Ovary (tissue), 9 donors: ENCODE measurements around the gene SLC4A3. TPM values are rescaled to one million over a fixed set of nuclear protein-coding genes. Genes with fewer than 3 reads are reported as not detected.

Experiments used
- DNase-seq, 5 donors: peaks; one replicate each; pipeline ENCODE4 v3.0.0-alpha.2; 2019 to 2020
- H3K27ac ChIP-seq, 2 donors: fragments of 200-600 bp; one replicate each; pipeline versions ENCODE4 v1.5.1 to v1.8.0; 2019 to 2022
- H3K27me3 ChIP-seq: fragments of 200-600 bp; one replicate; pipeline ENCODE4 v1.8.0; 2022
- H3K36me3 ChIP-seq: fragments of 200-600 bp; sonication (generic); one replicate; pipeline ENCODE4 v1.5.1; 2019
- H3K4me1 ChIP-seq: one replicate; pipeline ENCODE4 v1.8.1; 2013; ENCODE audit warnings: mild to moderate bottlenecking, moderate library complexity; ENCODE audit not compliant: insufficient read depth
- H3K4me3 ChIP-seq: fragments of 200-600 bp; sonication (generic); one replicate; pipeline ENCODE4 v1.5.1; 2017
- H3K9me3 ChIP-seq, 2 donors: fragments of 200-600 bp in 1 of 2; sonication (generic) in 1 of 2; one replicate each; pipeline versions ENCODE4 v1.5.1 to v1.8.1; 2013 to 2019; ENCODE audit warnings: mild to moderate bottlenecking in 1 of 2, moderate library complexity in 1 of 2
- CTCF ChIP-seq, 3 donors: fragments of 450-650 bp in 2 of 3; fragments of 200-600 bp in 1 of 3; IDR thresholded peaks; one replicate each; pipeline versions ENCODE4 v1.5.1 to v1.8.0; 2016 to 2022; ENCODE audit warnings: antibody characterized with exemption in 3 of 3, mild to moderate bottlenecking in 1 of 3
- EP300 ChIP-seq: sonication (generic); formaldehyde crosslinking; IDR thresholded peaks from one replicate; pipeline ENCODE4 v1.6.1; 2017; ENCODE audit warnings: antibody characterized with exemption
- POLR2A ChIP-seq: fragments of 450-650 bp; IDR thresholded peaks from one replicate; pipeline ENCODE4 v1.6.1; 2017; ENCODE audit warnings: antibody characterized with exemption, mild to moderate bottlenecking, moderate library complexity
- WGBS, 3 donors: extraction: QIAGEN DNeasy Blood & Tissue Kit in 1 of 3; methylation state at CpG; one replicate each; pipeline versions ENCODE4 v1.1.5 to v1.1.7; 2013 to 2017; 5-methylcytosine and 5-hydroxymethylcytosine counted together
- intact Hi-C, 4 donors: fragments of 100-400 bp; cut with DNase I; formaldehyde crosslinking; loops; one replicate each; pipeline versions ENCODE4 v1.11.0 to v1.15.1; 2022 to 2023
- polyA plus RNA-seq, 2 donors: library from polyadenylated mRNA; stranded (reverse); fragments of 200-250 nt in 1 of 2; fragments of 350-450 nt in 1 of 2; fragmentation: Illumina TruSeq in 1 of 2; extraction: RNeasy Lipid Tissue Mini Kit (QIAGEN cat#74804) in 1 of 2; gene quantifications; one replicate each; pipeline ENCODE4 v1.2.3, GENCODE V29; 2013 to 2014
- total RNA-seq, 7 donors: library from RNA; depleted of rRNA in 2 of 7; stranded (reverse); fragments of >200 nt in 2 of 7; fragmentation: NEBNext Ultra II Directional in 3 of 7; extraction: Animal tissue kit (Norgen Biotek cat#: 25700) in 3 of 7; gene quantifications; one replicate each; pipeline versions ENCODE4 v1.1.0 to v1.2.4, GENCODE V29; 2016 to 2023
- donor health status: DM: no; HTN: no; CAD: no; lungs with moderate emphysema.
- donor health status: DM: no; HTN: no; CAD: no.
- donor health status: Bipolar disorder and iron deficiency.
- donor health status: DM: yes; HTN: yes; CAD: no.
- donor health status: DM: no; HTN: no; CAD: no.
- donor health status: DM: yes; HTN: yes; CAD: no.

Gene SLC4A3
- total and polyA plus RNA-seq, 9 donors, result 5.3 to 232 (median 98.5) TPM

- no peaks in the 10 kb centered on the region for H3K27me3 ChIP-seq
- no peak overlapping the region for H3K4me3 ChIP-seq
- H3K4me1 ChIP-seq, result no peaks in the 10 kb centered on the region
- no peak for TF ChIP-seq POLR2A
- TF ChIP-seq EP300, result no peak
- TF ChIP-seq CTCF (IDR thresholded peaks at IDR 0.05), result no peak
- no peaks in the 10 kb centered on the region for H3K36me3 ChIP-seq
- DNase-seq, result no peak
- no peak overlapping the region for H3K27ac ChIP-seq
- intact Hi-C loops, result no loop called here
- 68 to 82% (median 70%) methylated on average over 6 of the region's 6 CpGs for WGBS, 3 donors
- H3K9me3 ChIP-seq, result no peaks in the 10 kb centered on the region
Observed at GRCh38 chr2:219665926-219666325, 38.5 kb downstream of the SLC4A3 start.

- Histone ChIP-seq H3K27ac (no peak overlapping the region), H3K36me3 (no peaks in the 10 kb centered on the region), H3K9me3 (no peaks in the 10 kb centered on the region), H3K27me3 (no peaks in the 10 kb centered on the region), H3K4me3 (no peak overlapping the region), H3K4me1 (no peaks in the 10 kb centered on the region)
- WGBS, 3 donors, result 93 to 95% (median 95%) methylated on average over 15 of the region's 15 CpGs
- intact Hi-C loops, result no loop called here
- TF ChIP-seq POLR2A (no peak), CTCF (IDR thresholded peaks at IDR 0.05) (no peak), EP300 (no peak)
- DNase-seq, result no peak
Observed at GRCh38 chr2:219668316-219668715, 40.9 kb downstream of the SLC4A3 start.

- 9 to 23% (median 13%) methylated on average over 6 of the region's 6 CpGs for WGBS, 3 donors
- Histone ChIP-seq H3K36me3 (no peaks in the 10 kb centered on the region), H3K27ac (no peak overlapping the region), H3K9me3 (no peaks in the 10 kb centered on the region), H3K4me1 (no peaks in the 10 kb centered on the region), H3K27me3 (no peaks in the 10 kb centered on the region), H3K4me3 (no peak overlapping the region)
- no peak for DNase-seq
- intact Hi-C loops, result no loop called here
- TF ChIP-seq POLR2A, result no peak
- no peak for TF ChIP-seq CTCF (IDR thresholded peaks at IDR 0.05)
- no peak for TF ChIP-seq EP300
Observed at GRCh38 chr2:219670386-219670785, 43.0 kb downstream of the SLC4A3 start.

GRCh38 chr2:219671279-219671678 lies 43.8 kb downstream of the SLC4A3 start:
- no peaks in the 10 kb centered on the region for H3K4me1 ChIP-seq
- H3K36me3 ChIP-seq, result no peaks in the 10 kb centered on the region
- no peak overlapping the region for H3K4me3 ChIP-seq
- no peaks in the 10 kb centered on the region for H3K27me3 ChIP-seq
- 77 to 85% (median 79%) methylated on average over 5 of the region's 5 CpGs for WGBS, 3 donors
- no peaks in the 10 kb centered on the region for H3K9me3 ChIP-seq
- intact Hi-C loops, result no loop called here
- no peak for TF ChIP-seq CTCF (IDR thresholded peaks at IDR 0.05)
- no peak for TF ChIP-seq POLR2A
- TF ChIP-seq EP300, result no peak
- H3K27ac ChIP-seq, result no peak overlapping the region
- DNase-seq, result no peak

- intact Hi-C loops, result no loop called here
- Histone ChIP-seq H3K27ac (no peak overlapping the region), H3K36me3 (no peaks in the 10 kb centered on the region), H3K4me1 (no peaks in the 10 kb centered on the region), H3K27me3 (no peaks in the 10 kb centered on the region), H3K4me3 (no peak overlapping the region), H3K9me3 (no peaks in the 10 kb centered on the region)
- 88 to 95% (median 94%) methylated on average over 3 of the region's 3 CpGs for WGBS, 3 donors
- no peak for TF ChIP-seq EP300
- TF ChIP-seq POLR2A, result no peak
- no peak for TF ChIP-seq CTCF (IDR thresholded peaks at IDR 0.05)
- no peak for DNase-seq
Observed at GRCh38 chr2:219672406-219672805, 45.0 kb downstream of the SLC4A3 start.
